Stimulated activated naive CD4-positive, alpha-beta T cell treated with Interleukin-2 at 50 U/mL for 16 hours (primary cell): ENCODE data around the gene LDLRAD1.
"Not testable (repeated sequence)": the region's sequence is repeated elsewhere in the genome, so short reads cannot be mapped to it uniquely, and the experiment has no call there.

ENCODE experiments used
- DNase-seq: peaks from one replicate; lab custom pipeline; 2025; lab: John Stamatoyannopoulos, UW

LDLRAD1 gene

DNA sequence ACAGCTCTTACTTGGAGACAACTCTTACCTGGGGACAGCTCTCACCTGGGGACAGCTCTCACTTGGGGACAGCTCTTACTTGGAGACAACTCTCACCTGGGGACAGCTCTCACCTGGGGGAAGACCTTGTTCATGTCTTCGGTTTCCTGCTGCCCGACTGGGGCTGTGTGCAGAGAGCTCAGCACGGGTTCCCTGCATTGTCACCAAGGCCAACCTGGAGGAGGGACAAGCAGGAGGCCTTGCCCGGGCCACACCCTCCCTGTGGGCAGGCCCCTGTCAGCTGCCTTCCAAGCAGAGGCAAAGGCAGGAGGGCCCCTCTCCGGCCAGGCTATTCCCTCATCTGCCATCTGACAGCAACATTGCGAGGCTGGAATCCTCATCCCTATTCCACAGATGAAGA, at the start of gene LDLRAD1:
TSS of gene LDLRAD1 (minus strand) at position 208 of the 400 bp plus-strand sequence. CDS start at position 134, 74 bp downstream.
- DNase-seq = no peak

- no peak for DNase-seq
Observed at GRCh38 chr1:54064299-54064698, 46.3 kb upstream of the LDLRAD1 start.

- no peak for DNase-seq
Observed at GRCh38 chr1:54054438-54054749, 36.4 kb upstream of the LDLRAD1 start.

DNA sequence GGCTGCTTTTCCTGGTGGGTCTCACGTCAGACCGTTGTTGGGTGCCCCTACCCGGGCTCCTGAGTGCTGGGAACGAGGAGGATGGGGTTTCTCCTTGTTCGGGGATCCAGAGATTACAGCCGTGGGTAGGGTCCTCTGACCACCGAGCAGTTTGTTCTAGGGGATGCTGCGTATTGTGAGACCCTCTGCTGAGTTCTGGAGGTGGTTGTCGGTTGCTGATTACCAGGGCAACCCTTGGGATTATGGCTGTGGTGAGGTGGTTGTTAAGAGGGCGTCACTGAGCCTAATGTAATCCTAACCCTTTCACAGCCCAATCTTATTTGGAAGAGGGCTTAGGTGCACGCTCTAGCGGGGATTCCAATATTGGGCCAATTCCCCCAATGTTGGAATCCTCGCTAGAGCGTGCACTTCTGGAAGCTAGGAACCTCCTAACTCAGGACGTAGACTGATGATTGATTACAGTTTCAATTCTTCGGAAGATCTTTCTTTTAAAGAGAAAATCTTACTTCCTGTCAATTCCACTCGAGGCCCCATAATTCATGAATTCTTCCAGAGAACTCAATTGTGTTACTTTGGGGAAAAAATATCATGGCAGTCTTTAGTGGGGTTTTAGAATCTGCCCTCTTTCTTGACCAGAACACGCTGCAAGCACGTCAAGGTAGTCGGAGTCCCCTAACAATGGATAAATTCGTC, 35.9 kb upstream of the LDLRAD1 start:
- DNase-seq = no peak

DNA sequence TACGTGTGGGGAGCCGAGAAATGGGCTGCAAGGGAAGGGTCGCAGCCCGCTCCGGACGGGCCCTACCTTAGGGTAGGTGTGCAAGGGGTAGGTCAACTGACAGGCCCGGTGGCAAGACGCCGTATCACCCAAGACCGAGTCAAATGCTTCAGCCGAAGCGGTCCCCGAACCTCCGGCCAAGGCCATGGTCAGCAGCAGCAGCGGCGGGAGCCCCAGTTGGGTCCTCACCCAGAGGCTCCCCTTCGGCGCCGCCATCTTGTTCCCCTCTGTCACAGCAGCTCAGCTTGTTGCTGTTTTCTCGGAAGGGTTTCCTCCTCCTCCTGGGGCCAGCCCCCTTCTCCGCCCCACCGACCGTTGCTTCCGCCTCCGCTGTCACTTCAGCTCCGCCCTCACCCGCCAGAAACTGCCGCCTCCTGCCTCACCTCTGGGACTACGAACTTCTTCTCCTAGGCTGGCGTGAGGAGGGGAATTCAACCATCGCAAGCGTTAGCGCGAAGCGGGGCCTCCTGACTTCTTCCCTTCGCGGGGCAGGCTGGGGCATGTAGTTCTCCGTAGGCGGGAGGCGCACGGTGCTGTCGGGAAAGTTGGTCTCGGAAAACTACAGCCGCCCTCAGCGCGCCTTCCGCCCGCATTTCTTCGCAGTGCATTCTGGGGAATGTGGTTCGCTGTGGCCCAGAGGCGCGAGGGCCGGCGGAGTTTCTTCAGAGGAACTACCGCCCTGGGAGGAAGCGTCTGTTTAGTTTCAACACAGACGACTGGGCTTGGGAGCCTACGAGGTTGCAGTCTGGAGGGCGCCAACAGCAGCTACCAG, 35.2 kb upstream of the LDLRAD1 start, which contains the start of the genes TCEANC2 and TMEM59:
TSS of gene TCEANC2 (plus strand) at position 675 of the 811 bp plus-strand sequence. CDS start 815 bp downstream, outside the sequence.
TSS of gene TMEM59 (minus strand) at position 271 of the 811 bp plus-strand sequence. CDS start at position 255, 16 bp downstream.
- DNase-seq = peak; percentile 99

- peak; percentile 33 for DNase-seq
Observed at GRCh38 chr1:54052431-54052933, 34.5 kb upstream of the LDLRAD1 start.

DNA sequence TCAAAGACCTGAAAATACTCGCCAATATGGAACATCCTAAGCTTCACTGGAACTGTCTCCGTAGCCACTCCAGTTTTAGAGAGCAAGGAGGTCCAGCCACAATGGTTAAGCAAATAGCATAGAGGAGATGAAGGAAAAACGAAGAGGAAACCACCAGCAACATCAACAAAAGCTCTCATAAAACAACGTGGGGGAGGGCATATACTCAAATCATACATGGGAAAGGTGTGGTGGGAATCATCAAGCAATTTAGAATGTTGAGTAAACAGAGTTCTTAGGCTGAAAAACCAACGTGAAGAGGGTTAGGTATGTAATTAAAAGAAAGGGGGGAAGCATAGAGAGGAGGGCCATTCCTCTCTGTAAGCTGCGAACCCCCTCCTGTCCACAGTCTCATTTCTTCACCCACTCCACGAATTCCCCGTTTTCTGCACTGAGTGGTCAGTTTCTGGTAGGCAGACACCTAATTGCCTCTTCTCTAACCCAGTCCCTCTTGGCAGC, 34.0 kb upstream of the LDLRAD1 start:
- DNase-seq = no peak

DNA sequence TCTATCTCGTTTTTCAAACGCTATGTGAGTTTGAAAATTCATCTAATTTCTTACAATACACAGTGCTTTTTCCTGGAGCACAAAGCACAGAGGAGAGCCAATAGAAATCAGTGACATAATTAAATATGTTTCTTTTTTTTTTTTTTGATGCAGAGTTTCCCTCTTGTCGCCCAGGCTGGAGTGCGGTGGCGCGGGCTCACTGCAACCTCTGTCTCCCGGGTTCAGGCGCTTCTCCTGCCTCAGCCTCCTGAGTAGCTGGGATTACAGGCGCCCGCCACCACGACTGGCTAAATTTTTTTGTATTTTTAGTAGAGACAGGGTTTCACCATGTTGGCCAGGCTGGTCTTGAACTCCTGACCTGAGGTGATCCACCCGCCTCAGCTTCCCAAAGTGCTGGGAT, 32.4 kb upstream of the LDLRAD1 start:
- not testable (repeated sequence) for DNase-seq

DNA sequence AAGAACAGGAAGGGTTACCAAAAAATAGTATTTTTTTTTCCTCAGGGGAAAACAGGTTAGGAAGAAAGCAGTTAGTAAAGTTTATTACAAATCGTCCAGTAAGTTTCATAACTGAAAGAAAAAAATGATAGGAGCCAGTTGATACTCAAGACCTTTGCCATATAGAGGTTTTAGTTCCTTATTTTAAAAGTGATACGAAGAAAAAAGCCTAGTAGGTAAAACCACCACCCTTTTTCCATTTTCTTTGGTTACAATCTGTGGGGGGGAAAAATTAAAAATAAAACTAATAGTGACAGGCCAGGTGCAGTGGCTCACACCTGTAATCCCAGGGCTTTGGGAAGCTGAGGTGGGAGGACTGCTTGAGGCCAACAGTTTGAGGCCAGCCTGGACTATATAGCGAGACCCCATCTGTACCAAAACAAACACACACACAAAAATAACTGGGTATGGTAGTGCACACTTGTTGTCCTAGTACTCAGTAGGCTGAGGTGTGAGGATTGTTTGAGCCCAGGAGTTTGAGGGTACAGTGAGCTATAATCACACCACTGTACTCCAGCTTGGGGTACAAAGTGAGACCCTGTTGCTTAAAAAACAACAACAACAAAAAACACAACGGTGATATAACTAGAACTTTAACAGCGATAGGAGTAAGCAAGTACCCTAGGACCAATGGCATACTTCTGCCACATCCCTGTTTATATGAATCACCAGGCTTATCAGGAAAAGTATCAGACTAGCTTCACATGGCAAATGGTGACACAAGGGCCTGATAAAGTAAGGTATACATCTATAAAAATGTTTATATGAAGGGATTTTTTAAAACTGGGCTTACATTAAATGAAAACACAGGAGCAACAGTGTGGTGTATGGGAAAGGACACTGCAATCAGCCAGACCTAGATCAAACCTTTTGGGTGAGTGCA, 29.7 kb upstream of the LDLRAD1 start:
- DNase-seq = no peak

DNA sequence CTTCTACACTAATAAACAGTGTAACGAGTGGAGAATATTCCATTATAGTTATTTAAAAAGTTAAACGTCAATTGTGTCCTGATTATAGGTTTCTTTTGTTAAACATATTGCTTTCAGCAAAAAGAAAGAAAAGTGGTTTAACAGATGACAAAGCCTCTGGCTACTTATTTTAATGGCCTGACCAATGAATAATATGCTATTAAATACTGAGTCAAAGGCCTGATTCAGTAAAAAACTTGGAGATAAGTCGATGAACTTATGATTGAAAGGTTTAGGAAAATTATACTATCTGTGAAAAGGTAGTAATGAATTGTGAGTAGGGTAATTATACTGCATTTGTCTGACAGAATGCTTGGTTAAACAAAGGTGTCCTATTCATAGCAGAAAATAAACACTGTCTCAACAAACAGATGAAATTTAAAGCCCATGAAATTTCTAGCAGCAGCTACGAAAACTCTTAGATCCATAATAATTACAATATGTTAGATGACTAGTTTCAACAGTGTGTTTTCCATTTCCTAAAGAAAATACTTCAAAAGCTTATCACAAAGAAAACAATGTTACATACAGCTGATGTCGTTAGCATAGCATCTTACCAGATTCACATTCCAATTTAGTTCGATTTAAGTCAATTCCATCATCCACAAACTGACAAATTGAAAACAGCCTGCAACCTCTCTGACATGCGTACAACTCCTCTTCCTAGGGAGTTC, 28.8 kb upstream of the LDLRAD1 start:
- DNase-seq = no peak

DNA sequence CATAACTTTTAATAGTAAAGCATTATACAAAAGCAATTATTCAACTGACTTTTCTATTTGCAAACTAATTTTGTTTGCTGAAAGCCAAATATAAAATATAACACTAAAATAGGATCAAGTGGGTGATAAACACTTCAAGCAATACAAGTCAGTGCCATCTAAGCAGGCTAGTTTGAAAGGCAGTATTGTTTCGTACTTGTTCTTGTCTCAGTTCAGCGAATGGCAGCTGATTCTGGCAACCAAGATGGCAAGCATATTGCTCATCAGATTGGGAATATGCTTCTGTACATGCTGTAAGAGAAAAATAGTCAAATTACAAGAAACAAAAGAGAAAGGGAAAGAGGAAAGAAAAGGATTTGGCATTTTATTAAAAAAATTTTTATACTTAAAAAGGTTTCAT, 27.5 kb upstream of the LDLRAD1 start:
- DNase-seq = no peak

DNA sequence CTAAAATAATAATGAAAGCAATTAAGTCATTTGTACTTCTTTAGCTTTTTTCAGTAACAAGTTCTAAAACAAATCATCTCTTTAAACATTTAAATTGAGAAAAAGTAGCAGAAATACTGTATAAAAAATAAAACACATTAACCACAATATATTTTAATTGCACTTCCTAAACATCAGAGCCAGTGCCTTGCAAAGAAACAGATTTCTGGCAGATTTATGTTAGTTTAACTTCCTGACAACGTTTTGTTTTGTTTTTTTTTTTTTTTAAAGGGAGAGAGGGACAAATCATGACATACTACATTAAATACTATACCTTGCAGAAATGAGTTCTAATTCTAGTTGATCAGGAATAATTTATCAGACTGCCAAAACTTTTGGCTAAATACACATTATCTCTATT, 23.8 kb upstream of the LDLRAD1 start:
- no peak for DNase-seq

DNA sequence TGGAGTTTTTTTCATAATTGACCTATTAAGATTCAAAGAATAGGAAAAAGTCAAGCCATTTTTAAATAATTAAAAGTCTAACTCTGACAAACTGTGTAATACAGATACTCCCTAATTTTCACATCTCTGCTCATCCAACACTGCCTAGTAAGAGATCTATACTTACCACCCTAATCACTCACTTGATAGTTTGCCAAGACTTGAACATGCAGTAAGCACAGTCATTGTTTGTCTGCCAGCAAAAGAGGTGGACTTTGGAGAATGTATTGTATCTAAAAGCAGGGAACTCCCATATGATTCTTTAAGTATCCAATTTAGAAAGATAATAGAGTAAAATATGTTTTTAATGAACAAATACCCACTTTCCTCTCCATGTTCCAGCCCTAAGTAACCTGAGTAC, 19.5 kb upstream of the LDLRAD1 start:
- DNase-seq = no peak

DNA sequence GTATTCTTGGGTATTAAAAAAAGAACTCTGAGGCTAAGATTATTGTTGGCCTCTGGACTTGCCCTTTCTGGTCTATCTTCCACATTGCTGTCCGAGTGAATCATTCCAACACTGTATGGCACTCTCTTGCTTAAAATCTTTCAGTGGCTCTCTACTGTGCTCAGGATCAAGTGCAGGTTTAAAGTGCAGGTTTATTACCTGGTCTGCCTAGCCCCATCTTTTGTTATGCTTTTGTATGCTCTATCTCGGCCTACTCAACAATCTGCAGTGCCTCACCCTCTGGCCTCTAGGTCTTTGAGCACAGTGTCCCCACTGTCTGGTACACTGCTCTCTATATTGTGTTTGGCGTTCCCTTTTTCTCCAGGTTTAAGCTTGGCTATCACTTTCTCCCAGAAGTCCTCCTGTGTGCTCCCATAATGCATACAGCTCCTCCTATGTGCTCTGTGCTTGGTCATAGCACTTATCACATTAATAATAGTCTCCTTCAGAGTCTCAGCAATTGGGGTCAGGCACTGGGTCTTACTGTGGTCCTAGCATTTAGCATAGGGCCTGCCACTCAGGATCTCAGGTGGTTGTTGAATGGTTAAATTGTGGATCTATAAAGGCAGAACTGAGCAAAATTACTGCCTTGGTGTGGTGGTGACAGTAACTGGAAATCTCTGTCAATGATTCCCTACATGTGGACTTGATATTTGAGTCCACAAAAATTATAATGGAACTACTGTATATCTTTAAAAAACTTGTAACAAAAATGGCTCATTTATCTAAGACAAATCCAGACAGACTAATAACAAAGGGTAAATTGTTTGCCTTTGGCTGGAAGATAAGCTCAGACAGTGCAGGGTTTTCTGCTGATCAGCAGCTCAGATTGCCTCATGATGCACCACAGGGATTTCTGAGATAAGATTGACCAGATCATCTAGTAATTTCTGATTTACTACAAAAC, 10.6 kb upstream of the LDLRAD1 start:
- DNase-seq = no peak

DNA sequence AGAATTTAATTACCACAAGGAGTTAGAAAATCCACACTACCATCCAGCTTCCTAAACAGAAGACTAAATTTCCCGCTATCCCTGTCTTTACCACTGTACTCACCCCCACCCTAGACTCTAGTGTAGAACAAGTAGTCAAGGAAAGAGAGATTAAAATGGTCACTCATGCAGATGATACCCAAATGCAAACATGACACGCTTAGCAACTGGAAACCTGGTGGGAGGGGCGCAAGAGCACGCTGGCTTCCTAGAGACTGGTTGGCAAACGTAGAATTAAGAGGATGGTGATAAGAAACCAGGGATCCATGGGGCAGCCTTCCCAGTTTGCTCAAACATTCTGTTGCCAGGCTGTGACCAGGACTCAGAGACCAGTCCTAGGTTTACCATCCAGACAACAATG, 9.9 kb upstream of the LDLRAD1 start:
- DNase-seq = no peak

DNA sequence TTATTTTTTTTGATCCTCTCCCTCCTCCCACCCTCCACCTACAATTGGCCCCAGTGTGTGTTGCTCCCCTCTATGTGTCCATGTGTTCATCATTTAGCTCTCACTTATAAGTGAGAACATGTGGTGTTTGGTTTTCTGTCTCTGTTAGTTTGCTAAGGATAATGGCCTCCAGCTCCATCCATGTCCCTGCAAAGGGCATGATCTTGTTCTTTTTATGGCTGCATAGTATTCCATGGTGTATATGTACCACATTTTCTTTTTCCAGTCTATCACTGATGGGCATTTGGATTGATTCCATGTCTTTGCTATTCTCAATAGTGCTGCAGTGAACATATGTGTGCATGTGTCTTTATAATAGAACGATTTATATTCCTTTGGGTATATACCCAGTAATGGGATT, 6.8 kb upstream of the LDLRAD1 start:
- not testable (repeated sequence) for DNase-seq

GRCh38 chr1:54024358-54024757, 6.4 kb upstream of the LDLRAD1 start:
- DNase-seq = no peak

DNA sequence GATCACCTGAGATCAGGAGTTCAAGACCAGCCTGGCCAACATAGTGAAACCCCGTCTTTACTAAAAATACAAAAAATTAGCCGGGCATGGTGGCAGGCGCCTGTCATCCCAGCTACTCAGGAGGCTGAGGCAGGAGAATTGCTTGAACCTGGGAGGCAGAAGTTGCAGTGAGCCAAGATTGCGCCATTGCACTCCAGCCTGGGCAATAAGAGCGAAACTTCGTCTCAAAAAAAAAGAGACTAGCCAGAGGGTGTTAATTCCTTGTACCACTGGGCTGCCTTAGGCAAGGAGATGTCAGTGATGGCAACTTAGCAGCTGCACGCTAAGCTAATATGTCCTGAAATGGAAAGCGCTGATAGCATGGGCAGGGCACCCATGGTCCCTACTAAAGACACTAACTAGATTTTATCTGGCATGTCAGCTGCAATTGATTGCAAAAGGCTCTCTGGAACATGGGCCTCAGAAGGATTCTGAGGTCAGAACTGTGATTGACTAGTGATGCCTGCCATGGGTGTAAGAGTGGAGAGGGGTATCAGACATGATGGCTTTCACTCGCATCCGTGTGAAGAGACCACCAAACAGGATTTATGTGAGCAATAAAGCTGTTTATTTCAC, 1.7 kb upstream of the LDLRAD1 start:
- DNase-seq = not testable (repeated sequence)

DNA sequence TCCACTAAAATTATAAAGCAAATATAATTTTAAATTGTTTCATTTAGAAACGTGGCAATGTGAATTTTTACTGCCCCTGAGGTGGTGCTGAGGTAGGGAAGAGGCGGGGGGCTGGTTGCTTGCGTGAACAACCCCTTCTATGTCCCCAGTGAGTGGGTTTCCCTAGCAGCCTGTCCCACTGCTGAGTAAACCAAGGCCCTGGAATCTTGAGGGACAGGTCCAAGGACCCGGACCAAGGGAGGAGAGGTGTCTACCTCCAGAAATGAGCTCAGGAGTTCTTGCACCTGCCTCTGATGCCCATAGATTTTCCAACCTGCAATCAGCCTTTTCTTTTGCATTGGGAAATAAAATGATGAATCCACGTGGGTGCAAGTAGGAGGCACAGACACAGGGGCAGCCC, 649 bp upstream of the LDLRAD1 start:
- DNase-seq = no peak
